Lung (tissue), 12 donors: ENCODE results near the gene PTPRN2. TPM values are rescaled to one million over a fixed set of nuclear protein-coding genes. Genes with fewer than 3 reads are reported as not detected.

Experiments
- ATAC-seq: fragments of 200-7000 bp; cut with Tn5 transposase; one replicate; pipeline ENCODE4 v1.9.1; 2020; ENCODE audit warnings: moderate number of reproducible peaks; ENCODE audit not compliant: insufficient read depth, low FRiP score
- DNase-seq, 3 donors: peaks; one replicate each; pipeline ENCODE4 v3.0.0-alpha.2; 2013 to 2017
- H3K27ac ChIP-seq, 2 donors: one replicate each; pipeline ENCODE4 v1.5.1; 2013; ENCODE audit warnings: mild to moderate bottlenecking in 2 of 2, moderate library complexity in 2 of 2, control low read depth in 1 of 2, inconsistent platforms in 1 of 2, low read depth in 1 of 2, low read length in 1 of 2
- H3K27me3 ChIP-seq, 3 donors: one replicate each; pipeline ENCODE4 v1.5.1; 2013; ENCODE audit warnings: low read length in 2 of 3; ENCODE audit not compliant: control insufficient read depth in 3 of 3, insufficient read depth in 3 of 3
- H3K36me3 ChIP-seq, 4 donors: one replicate each; pipeline ENCODE4 v1.5.1; 2013; ENCODE audit warnings: low read length in 4 of 4, mild to moderate bottlenecking in 1 of 4, moderate library complexity in 1 of 4; ENCODE audit not compliant: control insufficient read depth in 4 of 4, insufficient read depth in 4 of 4
- H3K4me1 ChIP-seq, 5 donors: one replicate each; pipeline ENCODE4 v1.5.1; 2013; ENCODE audit warnings: low read length in 5 of 5, mild to moderate bottlenecking in 2 of 5, moderate library complexity in 1 of 5; ENCODE audit not compliant: control insufficient read depth in 5 of 5, insufficient read depth in 5 of 5
- H3K4me3 ChIP-seq: one replicate; pipeline ENCODE4 v1.5.1; 2013; ENCODE audit warnings: mild to moderate bottlenecking, control low read depth, moderate library complexity
- H3K9ac ChIP-seq, 2 donors: one replicate each; pipeline ENCODE4 v1.5.1; 2013; ENCODE audit warnings: low read length in 2 of 2, control low read depth in 1 of 2; ENCODE audit not compliant: insufficient read depth in 1 of 2
- H3K9me3 ChIP-seq, 4 donors: one replicate each; pipeline ENCODE4 v1.5.1; 2013; ENCODE audit warnings: low read length in 3 of 4, mild to moderate bottlenecking in 1 of 4, moderate library complexity in 1 of 4; ENCODE audit not compliant: control insufficient read depth in 4 of 4, insufficient read depth in 3 of 4
- WGBS, 2 donors: extraction: QIAGEN DNeasy Blood & Tissue Kit; methylation state at CpG; one replicate each; pipeline ENCODE4 v1.1.7; 2013; 5-methylcytosine and 5-hydroxymethylcytosine counted together
- polyA plus RNA-seq, 2 donors: library from polyadenylated mRNA; stranded (reverse); fragments of 200-250 nt; gene quantifications; one replicate each; pipeline ENCODE4 v1.2.1, GENCODE V29; 2013
- total RNA-seq, 2 donors: library from RNA; depleted of rRNA in 1 of 2; stranded (reverse); fragments of >200 nt in 1 of 2; gene quantifications; one replicate each; pipeline ENCODE4 v1.2.1, GENCODE V29; 2014 to 2021
- TF ChIP-seq, protein P1 (sequence below): IDR thresholded peaks from 2 replicates; pipeline ENCODE4 v1.5.1; 2012; ENCODE audit warnings: mild to moderate bottlenecking; ENCODE audit errors: control extremely low read depth, extremely low read depth
- donor health status: control.
- donor health status: control.
- donor health status: Bipolar disorder and iron deficiency.
- donor health status: healthy.
- donor health status: DM: yes; HTN: yes; CAD: no.

The PTPRN2 gene
- total and polyA plus RNA-seq, 4 donors = 2.1 to 7.4 (median 4.4) TPM

DNA sequence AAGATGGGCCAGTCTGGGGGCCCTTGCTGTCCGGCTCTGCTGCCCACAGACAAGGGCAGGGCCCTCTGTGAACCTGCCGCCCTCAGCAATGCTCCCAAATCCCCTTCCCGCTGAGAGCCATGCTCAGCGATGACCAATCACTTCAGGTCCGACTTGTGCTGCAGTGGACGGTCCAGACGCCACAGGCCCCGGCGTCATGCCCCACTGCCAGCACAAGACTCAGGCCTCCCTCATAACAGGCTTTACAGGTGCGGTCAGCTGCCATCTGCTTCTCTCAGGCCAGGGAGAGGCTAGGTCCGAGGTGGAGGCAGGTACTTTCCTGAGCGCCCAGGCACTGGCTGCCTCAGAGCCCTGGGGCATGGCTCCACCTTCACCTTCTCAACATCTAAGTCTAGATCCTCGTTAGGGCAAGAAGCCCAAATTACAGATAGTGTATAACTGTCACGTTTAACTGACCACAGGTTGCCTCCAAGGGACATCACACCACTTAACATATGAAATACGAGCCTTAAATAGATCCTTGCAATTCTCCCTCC, 393.2 kb downstream of the PTPRN2 start:
- Histone ChIP-seq H3K27me3 (no peaks in the 10 kb centered on the region), H3K4me3 (no peak overlapping the region), H3K9ac (no peak overlapping the region), H3K27ac (no peak overlapping the region), H3K9me3 (peaks cover 0 to 18% (median 4%) of the 10 kb centered on the region in 4 donors), H3K4me1 (no peaks in the 10 kb centered on the region), H3K36me3 (no peaks in the 10 kb centered on the region)
- DNase-seq (no peak), ATAC-seq (no peak)
- 86 to 91% methylated on average over 15 of the region's 15 CpGs for WGBS, 2 donors
- TF ChIP-seq, protein P1, sequence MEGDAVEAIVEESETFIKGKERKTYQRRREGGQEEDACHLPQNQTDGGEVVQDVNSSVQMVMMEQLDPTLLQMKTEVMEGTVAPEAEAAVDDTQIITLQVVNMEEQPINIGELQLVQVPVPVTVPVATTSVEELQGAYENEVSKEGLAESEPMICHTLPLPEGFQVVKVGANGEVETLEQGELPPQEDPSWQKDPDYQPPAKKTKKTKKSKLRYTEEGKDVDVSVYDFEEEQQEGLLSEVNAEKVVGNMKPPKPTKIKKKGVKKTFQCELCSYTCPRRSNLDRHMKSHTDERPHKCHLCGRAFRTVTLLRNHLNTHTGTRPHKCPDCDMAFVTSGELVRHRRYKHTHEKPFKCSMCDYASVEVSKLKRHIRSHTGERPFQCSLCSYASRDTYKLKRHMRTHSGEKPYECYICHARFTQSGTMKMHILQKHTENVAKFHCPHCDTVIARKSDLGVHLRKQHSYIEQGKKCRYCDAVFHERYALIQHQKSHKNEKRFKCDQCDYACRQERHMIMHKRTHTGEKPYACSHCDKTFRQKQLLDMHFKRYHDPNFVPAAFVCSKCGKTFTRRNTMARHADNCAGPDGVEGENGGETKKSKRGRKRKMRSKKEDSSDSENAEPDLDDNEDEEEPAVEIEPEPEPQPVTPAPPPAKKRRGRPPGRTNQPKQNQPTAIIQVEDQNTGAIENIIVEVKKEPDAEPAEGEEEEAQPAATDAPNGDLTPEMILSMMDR = no peak

DNA sequence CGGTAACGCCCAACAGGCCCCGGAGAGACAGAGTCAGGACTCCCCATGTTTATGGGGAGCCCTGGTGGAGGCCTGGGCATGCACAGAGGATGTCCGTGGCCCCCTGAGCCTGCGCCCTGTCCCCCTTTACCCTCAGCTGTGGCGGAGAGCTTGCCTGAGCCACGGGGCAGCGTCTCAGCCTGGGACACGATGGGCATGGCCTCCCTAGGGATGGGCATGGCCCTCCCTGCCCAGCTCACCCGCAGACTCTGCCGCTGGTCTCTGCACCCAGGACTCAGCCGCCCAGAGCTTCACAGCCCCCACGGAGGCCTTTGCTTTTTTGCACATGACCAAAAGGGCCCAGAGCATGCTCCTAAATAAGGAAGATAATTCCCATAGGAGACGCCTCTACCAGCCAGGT, 394.2 kb downstream of the PTPRN2 start:
- no peaks in the 10 kb centered on the region for H3K4me1 ChIP-seq
- TF ChIP-seq, protein P1 = no peak
- DNase-seq (no peak), ATAC-seq (no peak)
- H3K9ac ChIP-seq = no peak overlapping the region
- 89 to 91% methylated on average over 14 of the region's 14 CpGs for WGBS, 2 donors
- no peak overlapping the region for H3K4me3 ChIP-seq
- H3K27me3 ChIP-seq = no peaks in the 10 kb centered on the region
- H3K36me3 ChIP-seq = no peaks in the 10 kb centered on the region
- peaks cover 0 to 21% (median 5%) of the 10 kb centered on the region in 4 donors for H3K9me3 ChIP-seq
- no peak overlapping the region for H3K27ac ChIP-seq

DNA sequence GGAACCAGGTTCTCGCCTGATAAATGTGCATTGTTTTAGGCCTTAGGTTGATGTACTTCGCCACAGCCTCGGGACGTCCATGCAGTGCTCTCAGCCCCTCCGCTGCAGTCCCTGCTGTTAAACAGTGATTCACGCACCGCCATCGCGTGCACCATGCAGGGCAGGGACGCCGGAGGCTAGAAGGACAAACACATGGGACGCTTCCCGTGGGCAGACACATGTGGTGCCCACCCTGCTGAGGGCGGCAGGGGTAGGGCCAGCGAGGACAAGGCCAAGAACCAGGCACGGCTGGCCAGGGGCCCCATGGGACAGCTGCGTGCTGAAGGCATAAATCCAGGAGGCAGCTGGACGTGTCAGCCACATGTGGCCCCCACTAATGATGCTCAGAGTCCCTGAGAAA, 394.7 kb downstream of the PTPRN2 start:
- no peak overlapping the region for H3K9ac ChIP-seq
- H3K27ac ChIP-seq = no peak overlapping the region
- no peaks in the 10 kb centered on the region for H3K27me3 ChIP-seq
- ATAC-seq (no peak), DNase-seq (no peak)
- H3K36me3 ChIP-seq = no peaks in the 10 kb centered on the region
- H3K4me3 ChIP-seq = no peak overlapping the region
- H3K4me1 ChIP-seq = no peaks in the 10 kb centered on the region
- TF ChIP-seq, protein P1 = no peak
- WGBS, 2 donors = 87 to 92% methylated on average over 18 of the region's 18 CpGs
- peaks cover 0 to 21% (median 5%) of the 10 kb centered on the region in 4 donors for H3K9me3 ChIP-seq
